GM23248 (cell line): ENCODE data around the gene TAF1B. TPM values are rescaled to one million over a fixed set of nuclear protein-coding genes. Genes with fewer than 3 reads are reported as not detected.

Experiments
- DNase-seq: peaks from one replicate; pipeline ENCODE4 v3.0.0-alpha.2; 2015
- H2AFZ ChIP-seq: fragments of 200-600 bp; sonication (generic); 2 replicates; pipeline ENCODE4 v1.6.1; 2016; ENCODE audit warnings: antibody characterized with exemption
- H3F3A ChIP-seq: fragments of 200-600 bp; sonication (generic); 2 replicates; pipeline ENCODE4 v1.6.1; 2016; ENCODE audit warnings: mild to moderate bottlenecking, antibody characterized with exemption, mixed run types; ENCODE audit not compliant: insufficient read depth
- H3K27ac ChIP-seq: fragments of 200-600 bp; sonication (generic); 2 replicates; pipeline ENCODE4 v1.5.1; 2016; ENCODE audit warnings: mild to moderate bottlenecking
- H3K27me3 ChIP-seq: fragments of 200-600 bp; sonication (generic); replicated peaks from 2 replicates; pipeline ENCODE4 v1.6.1; 2016; ENCODE audit warnings: mild to moderate bottlenecking; ENCODE audit not compliant: insufficient read depth
- H3K36me3 ChIP-seq: fragments of 200-600 bp; sonication (generic); 2 replicates; pipeline ENCODE4 v1.6.1; 2016; ENCODE audit warnings: low read depth, mild to moderate bottlenecking
- H3K4me1 ChIP-seq: fragments of 200-600 bp; sonication (generic); 2 replicates; pipeline ENCODE4 v1.6.1; 2016; ENCODE audit warnings: mild to moderate bottlenecking; ENCODE audit not compliant: insufficient read depth
- H3K4me2 ChIP-seq: fragments of 200-600 bp; sonication (generic); one replicate; pipeline ENCODE4 v1.6.1; 2016; ENCODE audit warnings: mild to moderate bottlenecking; ENCODE audit not compliant: unreplicated experiment
- H3K4me3 ChIP-seq: fragments of 200-600 bp; sonication (generic); 2 replicates; pipeline ENCODE4 v1.5.1; 2016; ENCODE audit warnings: mild to moderate bottlenecking
- H3K79me2 ChIP-seq: fragments of 200-600 bp; sonication (generic); 2 replicates; pipeline ENCODE4 v1.6.1; 2016; ENCODE audit warnings: mild to moderate bottlenecking; ENCODE audit not compliant: insufficient read depth
- H3K9ac ChIP-seq: fragments of 200-600 bp; sonication (generic); 2 replicates; pipeline ENCODE4 v1.6.1; 2016; ENCODE audit warnings: mild to moderate bottlenecking
- H3K9me2 ChIP-seq: fragments of 200-600 bp; sonication (generic); 2 replicates; pipeline ENCODE4 v1.6.1; 2016; ENCODE audit warnings: mixed run types, mild to moderate bottlenecking, moderate library complexity; ENCODE audit not compliant: insufficient read depth
- H3K9me3 ChIP-seq: fragments of 200-600 bp; sonication (generic); one replicate; pipeline ENCODE4 v1.6.1; 2017; ENCODE audit warnings: low read depth
- H4K20me1 ChIP-seq: fragments of 200-600 bp; sonication (generic); 2 replicates; pipeline ENCODE4 v1.6.0; 2016; ENCODE audit not compliant: insufficient read depth
- EZH2 ChIP-seq: fragments of 200-600 bp; sonication (generic); IDR thresholded peaks from 2 replicates; pipeline ENCODE4 v1.6.1; 2018; ENCODE audit warnings: antibody characterized with exemption, mild to moderate bottlenecking; ENCODE audit not compliant: insufficient read depth, poor library complexity, severe bottlenecking
- EZH2phosphoT487 ChIP-seq: fragments of 200-600 bp; sonication (generic); IDR thresholded peaks from 2 replicates; pipeline ENCODE4 v1.6.1; 2018; ENCODE audit warnings: antibody characterized with exemption, moderate library complexity, mild to moderate bottlenecking, low read depth; ENCODE audit not compliant: insufficient read depth
- WGBS, 2 experiments: methylation state at CpG; one replicate each; pipeline ENCODE4 v1.1.6; 2015 to 2017; ENCODE audit warnings: low lambda C conversion rate in 2 of 2, low coverage in 1 of 2; ENCODE audit errors: missing lambda C conversion rate in 2 of 2; 5-methylcytosine and 5-hydroxymethylcytosine counted together
- in situ Hi-C: fragments of 300-500 bp; cut with MboI; formaldehyde crosslinking; loops from 2 replicates; pipeline ENCODE4 v1.15.0; 2020
- polyA plus RNA-seq: library from polyadenylated mRNA; unstranded; fragments of >200 nt; fragmentation: Nextera tagmentation; extraction: Ambion mirVana; gene quantifications from 2 replicates; pipeline ENCODE4 v1.2.1, GENCODE V29; 2016
- total RNA-seq: library from RNA; depleted of rRNA; stranded (reverse); fragments of >200 nt; shearing (Covaris generic); gene quantifications from 2 replicates; pipeline ENCODE4 v1.2.3, GENCODE V29; 2014

Gene TAF1B
- total and polyA plus RNA-seq, 2 experiments from 2014 or later, result 16.6 to 27.0 TPM

GRCh38 chr2:9889812-9890261 lies 46.6 kb downstream of the TAF1B start:
- WGBS, 2 experiments, result 30 to 33% methylated on average over 3 of the region's 3 CpGs
- no peak overlapping the region for H3K4me2 ChIP-seq

GRCh38 chr2:9892236-9892635 lies 49.0 kb downstream of the TAF1B start:
- H3K9me2 ChIP-seq, result no peaks in the 10 kb centered on the region
- peaks cover 16% of the 10 kb centered on the region for H3F3A ChIP-seq
- 98 to 100% methylated on average over 4 of the region's 4 CpGs for WGBS, 2 experiments
- in situ Hi-C loops, result no loop called here
- no peak for TF ChIP-seq EZH2phosphoT487
- no peak for TF ChIP-seq EZH2
- H3K36me3 ChIP-seq, result peaks cover 6% of the 10 kb centered on the region; the same call in 1 of the 2 replicates
- peaks cover 4% of the 10 kb centered on the region for H3K9me3 ChIP-seq
- no peak overlapping the region for H3K9ac ChIP-seq
- H2AFZ ChIP-seq, result no peak overlapping the region
- DNase-seq, result no peak
- H3K4me2 ChIP-seq, result no peak overlapping the region
- no peak overlapping the region for H3K27ac ChIP-seq
- H3K79me2 ChIP-seq, result no peaks in the 10 kb centered on the region
- H3K27me3 ChIP-seq, result no peaks in the 10 kb centered on the region
- H4K20me1 ChIP-seq, result no peaks in the 10 kb centered on the region
- no peak overlapping the region for H3K4me3 ChIP-seq
- H3K4me1 ChIP-seq, result peaks cover 11% of the 10 kb centered on the region

More at GRCh38 chr2:9889812-9890261, 46.6 kb downstream of the TAF1B start:
- H3K4me1 ChIP-seq, result peaks cover 10% of the 10 kb centered on the region
- peak; percentile 12 for DNase-seq
- H3K9me2 ChIP-seq, result no peaks in the 10 kb centered on the region
- no peak overlapping the region for H2AFZ ChIP-seq
- peaks cover 7% of the 10 kb centered on the region; the same call in 1 of the 2 replicates for H3K36me3 ChIP-seq
- H3K9ac ChIP-seq, result no peak overlapping the region
- no peak overlapping the region for H3K27ac ChIP-seq
- peaks cover 5% of the 10 kb centered on the region for H3K9me3 ChIP-seq
- no peaks in the 10 kb centered on the region for H3K27me3 ChIP-seq
- peaks cover 14% of the 10 kb centered on the region for H3F3A ChIP-seq
- no peak overlapping the region for H3K4me3 ChIP-seq
- no peaks in the 10 kb centered on the region for H4K20me1 ChIP-seq
- TF ChIP-seq EZH2phosphoT487 (no peak), EZH2 (no peak)
- no peaks in the 10 kb centered on the region for H3K79me2 ChIP-seq
- in situ Hi-C loops, result no loop called here

GRCh38 chr2:9895669-9896590 lies 52.7 kb downstream of the TAF1B start:
- Histone ChIP-seq H4K20me1 (no peaks in the 10 kb centered on the region), H3K4me2 (no peak overlapping the region), H3K79me2 (no peaks in the 10 kb centered on the region; the same call in 1 of the 2 replicates), H3K9ac (no peak overlapping the region), H3K4me1 (peaks cover 24% of the 10 kb centered on the region), H3K36me3 (no peaks in the 10 kb centered on the region), H2AFZ (no peak overlapping the region), H3K9me2 (no peaks in the 10 kb centered on the region), H3K27me3 (no peaks in the 10 kb centered on the region), H3K27ac (no peak overlapping the region), H3K9me3 (no peaks in the 10 kb centered on the region), H3K4me3 (no peak overlapping the region), H3F3A (peaks cover 20% of the 10 kb centered on the region)
- DNase-seq, result no peak
- in situ Hi-C loops, result no loop called here
- WGBS, 2 experiments, result 87 to 89% methylated on average over 7 of the region's 7 CpGs
- TF ChIP-seq EZH2phosphoT487, result no peak
- no peak for TF ChIP-seq EZH2

GRCh38 chr2:9897331-9897737 lies 54.1 kb downstream of the TAF1B start:
- H3F3A ChIP-seq, result peaks cover 20% of the 10 kb centered on the region
- H3K36me3 ChIP-seq, result no peaks in the 10 kb centered on the region
- peaks cover 24% of the 10 kb centered on the region for H3K4me1 ChIP-seq
- H2AFZ ChIP-seq, result peak overlapping the region; percentile 51
- peak overlapping the region; percentile 61 for H3K27ac ChIP-seq
- H3K9ac ChIP-seq, result peak overlapping the region; percentile 50
- peak overlapping the region; percentile 88 for H3K4me2 ChIP-seq
- in situ Hi-C loops, result no loop called here
- no peaks in the 10 kb centered on the region for H3K9me2 ChIP-seq
- H3K27me3 ChIP-seq, result no peaks in the 10 kb centered on the region
- peak overlapping the region; percentile 52 for H3K4me3 ChIP-seq
- peak; percentile 89 for DNase-seq
- H3K9me3 ChIP-seq, result no peaks in the 10 kb centered on the region
- TF ChIP-seq EZH2 (no peak), EZH2phosphoT487 (no peak)
- no peaks in the 10 kb centered on the region; the same call in 1 of the 2 replicates for H3K79me2 ChIP-seq
- 0 to 3% methylated on average over 3 of the region's 3 CpGs for WGBS, 2 experiments
- no peaks in the 10 kb centered on the region for H4K20me1 ChIP-seq
